Smooth muscle cell (in vitro differentiated cells): ENCODE results near the gene MAML1. TPM values are rescaled to one million over a fixed set of nuclear protein-coding genes. Genes with fewer than 3 reads are reported as not detected.

Experiments used
- DNase-seq: peaks from one replicate; lab custom pipeline; 2025; ENCODE audit not compliant: unreplicated experiment; lab: John Stamatoyannopoulos, UW
- H2AFZ ChIP-seq: fragments of 200-600 bp; sonication (generic); 2 replicates; pipeline ENCODE4 v1.6.0; 2016; ENCODE audit warnings: antibody characterized with exemption, low read depth, mild to moderate bottlenecking
- H3F3A ChIP-seq: fragments of 200-600 bp; sonication (generic); 2 replicates; pipeline ENCODE4 v1.6.0; 2017; ENCODE audit warnings: antibody characterized with exemption, low read depth
- H3K27ac ChIP-seq: fragments of 200-600 bp; sonication (generic); 2 replicates; pipeline ENCODE4 v1.5.1; 2016; ENCODE audit warnings: low read depth, mild to moderate bottlenecking
- H3K27me3 ChIP-seq: fragments of 200-600 bp; sonication (generic); 2 replicates; pipeline ENCODE4 v1.6.1; 2016; ENCODE audit warnings: low read depth, mild to moderate bottlenecking
- H3K36me3 ChIP-seq: fragments of 200-600 bp; sonication (generic); 2 replicates; pipeline ENCODE4 v1.5.1; 2016; ENCODE audit warnings: low read depth
- H3K4me1 ChIP-seq: fragments of 200-600 bp; sonication (generic); 2 replicates; pipeline ENCODE4 v1.5.1; 2016; ENCODE audit warnings: low read depth
- H3K4me2 ChIP-seq: fragments of 200-600 bp; sonication (generic); 2 replicates; pipeline ENCODE4 v1.6.0; 2016; ENCODE audit warnings: mild to moderate bottlenecking
- H3K4me3 ChIP-seq: fragments of 200-600 bp; sonication (generic); 2 replicates; pipeline ENCODE4 v1.5.1; 2016; ENCODE audit warnings: mild to moderate bottlenecking
- H3K79me2 ChIP-seq: fragments of 200-600 bp; sonication (generic); 2 replicates; pipeline ENCODE4 v1.6.0; 2016; ENCODE audit warnings: low read depth, mild to moderate bottlenecking
- H3K9ac ChIP-seq: fragments of 200-600 bp; sonication (generic); 2 replicates; pipeline ENCODE4 v1.6.0; 2016; ENCODE audit warnings: low read depth
- H3K9me3 ChIP-seq: fragments of 200-600 bp; sonication (generic); replicated peaks from 2 replicates; pipeline ENCODE4 v1.5.1; 2016; ENCODE audit warnings: low read depth
- H4K20me1 ChIP-seq: fragments of 200-600 bp; sonication (generic); 2 replicates; pipeline ENCODE4 v1.6.0; 2016; ENCODE audit warnings: low read depth
- CTCF ChIP-seq: fragments of 200-600 bp; sonication (generic); IDR thresholded peaks from 2 replicates; pipeline ENCODE4 v1.5.1; 2017; ENCODE audit warnings: borderline replicate concordance, mild to moderate bottlenecking, antibody characterized with exemption; ENCODE audit not compliant: insufficient read depth, poor library complexity, severe bottlenecking
- WGBS: methylation state at CpG from one replicate; pipeline ENCODE4 v1.1.7; 2016; ENCODE audit warnings: low lambda C conversion rate; 5-methylcytosine and 5-hydroxymethylcytosine counted together
- polyA plus RNA-seq: library from polyadenylated mRNA; unstranded; fragments of >200 nt; fragmentation: Nextera tagmentation; extraction: Ambion mirVana; gene quantifications from 2 replicates; pipeline ENCODE4 v1.2.1, GENCODE V29; 2016
- total RNA-seq: library from RNA; depleted of rRNA; stranded (reverse); fragments of >200 nt; gene quantifications from 2 replicates; pipeline ENCODE4 v1.2.3, GENCODE V29; 2014

The MAML1 gene
- total and polyA plus RNA-seq, 2 experiments from 2014 or later: 9.9 to 11.5 TPM

GRCh38 chr5:179777456-179777855 is 44.8 kb downstream of the MAML1 start:
- no peaks in the 10 kb centered on the region for H3K9me3 ChIP-seq
- no peak overlapping the region for H2AFZ ChIP-seq
- 94% methylated on average over 10 of the region's 10 CpGs for WGBS
- TF ChIP-seq CTCF: no peak
- peaks cover 3% of the 10 kb centered on the region for H4K20me1 ChIP-seq
- DNase-seq: no peak
- no peaks in the 10 kb centered on the region for H3K4me1 ChIP-seq
- no peak overlapping the region for H3K4me2 ChIP-seq
- no peak overlapping the region for H3K4me3 ChIP-seq
- H3K27me3 ChIP-seq: no peaks in the 10 kb centered on the region
- H3K27ac ChIP-seq: no peak overlapping the region
- H3K79me2 ChIP-seq: peaks cover 5% of the 10 kb centered on the region
- H3K36me3 ChIP-seq: peaks cover 5% of the 10 kb centered on the region
- H3F3A ChIP-seq: no peaks in the 10 kb centered on the region
- no peak overlapping the region for H3K9ac ChIP-seq

- TF ChIP-seq CTCF: no peak
- Histone ChIP-seq H3K79me2 (peaks cover 5% of the 10 kb centered on the region), H3K27me3 (no peaks in the 10 kb centered on the region), H3K36me3 (peaks cover 5% of the 10 kb centered on the region), H3K4me2 (no peak overlapping the region), H3K27ac (no peak overlapping the region), H3F3A (no peaks in the 10 kb centered on the region), H3K4me1 (no peaks in the 10 kb centered on the region), H3K4me3 (no peak overlapping the region), H4K20me1 (peaks cover 3% of the 10 kb centered on the region), H3K9me3 (no peaks in the 10 kb centered on the region), H2AFZ (no peak overlapping the region), H3K9ac (no peak overlapping the region)
- DNase-seq: no peak
- WGBS: 84% methylated on average over 9 of the region's 9 CpGs
Measured at GRCh38 chr5:179777909-179778308, 45.3 kb downstream of the MAML1 start.

- H3K36me3 ChIP-seq: peaks cover 5% of the 10 kb centered on the region
- TF ChIP-seq CTCF: no peak
Measured at GRCh38 chr5:179778591-179778990, 46.0 kb downstream of the MAML1 start.

GRCh38 chr5:179779826-179780225 is 47.2 kb downstream of the MAML1 start:
- H3K9ac ChIP-seq: no peak overlapping the region
- no peak for DNase-seq
- no peak for TF ChIP-seq CTCF
- no peak overlapping the region for H2AFZ ChIP-seq
- peaks cover 5% of the 10 kb centered on the region for H3K79me2 ChIP-seq
- H3K4me2 ChIP-seq: no peak overlapping the region
- H3K27me3 ChIP-seq: no peaks in the 10 kb centered on the region
- H3K36me3 ChIP-seq: peaks cover 3% of the 10 kb centered on the region
- H3K4me3 ChIP-seq: no peak overlapping the region
- H3K4me1 ChIP-seq: no peaks in the 10 kb centered on the region
- WGBS: 97% methylated on average over 4 of the region's 4 CpGs
- peaks cover 3% of the 10 kb centered on the region for H4K20me1 ChIP-seq
- no peak overlapping the region for H3K27ac ChIP-seq
- H3F3A ChIP-seq: no peaks in the 10 kb centered on the region
- H3K9me3 ChIP-seq: no peaks in the 10 kb centered on the region

More at GRCh38 chr5:179778591-179778990, 46.0 kb downstream of the MAML1 start:
- H3K4me3 ChIP-seq: no peak overlapping the region
- no peak overlapping the region for H2AFZ ChIP-seq
- no peaks in the 10 kb centered on the region for H3K4me1 ChIP-seq
- no peak overlapping the region for H3K27ac ChIP-seq
- peaks cover 5% of the 10 kb centered on the region for H3K79me2 ChIP-seq
- H3K27me3 ChIP-seq: no peaks in the 10 kb centered on the region
- 98% methylated on average over 5 of the region's 5 CpGs for WGBS
- no peaks in the 10 kb centered on the region for H3K9me3 ChIP-seq
- no peak overlapping the region for H3K4me2 ChIP-seq
- no peak for DNase-seq
- H3F3A ChIP-seq: no peaks in the 10 kb centered on the region
- H3K9ac ChIP-seq: no peak overlapping the region
- H4K20me1 ChIP-seq: peaks cover 3% of the 10 kb centered on the region
